ELR (cell line): Measurements from ENCODE around the gene C3orf62.

ENCODE experiments used
- DNase-seq: peaks from one replicate; pipeline ENCODE4 v3.0.0-alpha.2; 2015; ENCODE audit warnings: low read depth

C3orf62 gene

GRCh38 chr3:49276475-49277382 lies at the start of gene C3orf62:
TSS of gene C3orf62 (minus strand) at chr3:49277232. CDS start at chr3:49276872, 360 bp downstream.
- DNase-seq = peak; percentile 87

- no peak for DNase-seq
These were observed 47.7 kb upstream of the C3orf62 start for GRCh38 chr3:49324768-49325167.

- no peak for DNase-seq
These were observed 39.8 kb upstream of the C3orf62 start for GRCh38 chr3:49316696-49317457.

- no peak for DNase-seq
These were observed 37.1 kb upstream of the C3orf62 start for GRCh38 chr3:49313896-49314688.

GRCh38 chr3:49311283-49311682 lies 34.3 kb upstream of the C3orf62 start:
- no peak for DNase-seq

GRCh38 chr3:49310677-49311076 lies 33.6 kb upstream of the C3orf62 start:
- DNase-seq = no peak

GRCh38 chr3:49305608-49306007 lies 28.6 kb upstream of the C3orf62 start:
- no peak for DNase-seq

- DNase-seq = no peak
These were observed 25.6 kb upstream of the C3orf62 start for GRCh38 chr3:49302613-49303012.

- DNase-seq = peak; percentile 4
These were observed 23.6 kb upstream of the C3orf62 start for GRCh38 chr3:49300595-49300994.

- peak; percentile 7 for DNase-seq
These were observed 21.5 kb upstream of the C3orf62 start for GRCh38 chr3:49298511-49298910.

- no peak for DNase-seq
These were observed 19.9 kb upstream of the C3orf62 start for GRCh38 chr3:49296781-49297411.

- DNase-seq = peak; percentile 60
These were observed 18.5 kb upstream of the C3orf62 start for GRCh38 chr3:49295489-49296058.

- no peak for DNase-seq
These were observed 17.3 kb upstream of the C3orf62 start for GRCh38 chr3:49294343-49294742.

GRCh38 chr3:49283997-49284396 lies 7.0 kb upstream of the C3orf62 start:
- no peak for DNase-seq

- peak; percentile 39 for DNase-seq
These were observed 2.3 kb upstream of the C3orf62 start for GRCh38 chr3:49279376-49279775.

GRCh38 chr3:49278548-49278947 lies 1.5 kb upstream of the C3orf62 start:
- no peak for DNase-seq

- DNase-seq = no peak
These were observed 347 bp upstream of the C3orf62 start for GRCh38 chr3:49277383-49277775.

GRCh38 chr3:49273825-49274532 lies 3.1 kb downstream of the C3orf62 start:
- no peak for DNase-seq

- no peak for DNase-seq
These were observed 6.0 kb downstream of the C3orf62 start for GRCh38 chr3:49271047-49271446.

- no peak for DNase-seq
These were observed 6.9 kb downstream of the C3orf62 start for GRCh38 chr3:49270156-49270500.
